Subcutaneous adipose tissue (tissue), 4 donors: ENCODE results near the gene UIMC1. TPM values are rescaled to one million over a fixed set of nuclear protein-coding genes. Genes with fewer than 3 reads are reported as not detected.

ENCODE experiments used
- CTCF ChIP-seq: fragments of 450-650 bp; IDR thresholded peaks from one replicate; pipeline ENCODE4 v1.5.1; 2016; ENCODE audit warnings: low read depth, mild to moderate bottlenecking, control low read depth, antibody characterized with exemption, moderate library complexity
- total RNA-seq, 4 donors: library from RNA; depleted of rRNA; stranded (reverse); fragments of >200 nt; gene quantifications; one replicate each; pipeline ENCODE4 v1.1.0, GENCODE V29; 2016

UIMC1 gene
- total RNA-seq, 4 donors from 2014 or later = 22.5 to 44.8 (median 30.5) TPM

GRCh38 chr5:176863765-176864098, 142.8 kb downstream of the UIMC1 start:
- TF ChIP-seq CTCF = no peak

- TF ChIP-seq CTCF = no peak
Measured at GRCh38 chr5:176863041-176863764, 143.4 kb downstream of the UIMC1 start.

- no peak for TF ChIP-seq CTCF
Measured at GRCh38 chr5:176862330-176862995, 144.1 kb downstream of the UIMC1 start.

- no peak for TF ChIP-seq CTCF
Measured at GRCh38 chr5:176861276-176861675, 145.3 kb downstream of the UIMC1 start.

GRCh38 chr5:176860381-176860780, 146.2 kb downstream of the UIMC1 start:
- no peak for TF ChIP-seq CTCF

- TF ChIP-seq CTCF = no peak
Measured at GRCh38 chr5:176859916-176860315, 146.7 kb downstream of the UIMC1 start.

- TF ChIP-seq CTCF = no peak
Measured at GRCh38 chr5:176857894-176858273, 148.7 kb downstream of the UIMC1 start.
